Common myeloid progenitor, CD34-positive (primary cell): ENCODE measurements around the gene ADGRD2.

Experiments used
- CTCF ChIA-PET: fragments of 350-600 bp; sonication (Branson Sonifier 250); formaldehyde crosslinking; loops from one replicate; lab custom pipeline; 2021; ENCODE audit warnings: antibody characterized with exemption; lab: Charles Lee
- POLR2A ChIA-PET: fragments of 350-600 bp; sonication (Branson Sonifier 250); formaldehyde crosslinking; loops from one replicate; lab custom pipeline; 2021; ENCODE audit warnings: antibody characterized with exemption; lab: Charles Lee
- DNase-seq, 3 donors: peaks; one replicate each; pipeline versions ENCODE4 v3.0.0 to v3.0.0-alpha.2; 2013
- H3K27ac ChIP-seq, 2 experiments: 1 replicate in 1 of 2; 2 replicates in 1 of 2; pipeline ENCODE4 v1.7.0; 2013; ENCODE audit warnings: inconsistent platforms in 2 of 2, low read length in 2 of 2, mild to moderate bottlenecking in 2 of 2, low read depth in 1 of 2, moderate library complexity in 1 of 2; ENCODE audit not compliant: severe bottlenecking in 2 of 2, insufficient read depth in 1 of 2, poor library complexity in 1 of 2
- H3K27me3 ChIP-seq, 5 experiments: replicated peaks in 2 of 5; 1 replicate in 3 of 5; 2 replicates in 2 of 5; pipeline versions ENCODE4 v1.6.1 to v1.7.0; 2013; ENCODE audit warnings: low read length in 4 of 5, mild to moderate bottlenecking in 2 of 5, moderate library complexity in 2 of 5, inconsistent platforms in 1 of 5; ENCODE audit not compliant: insufficient read depth in 5 of 5, control insufficient read depth in 4 of 5
- H3K36me3 ChIP-seq, 4 experiments: 1 replicate in 2 of 4; 2 replicates in 2 of 4; pipeline versions ENCODE4 v1.6.1 to v1.7.0; 2013; ENCODE audit warnings: low read length in 3 of 4, control low read depth in 1 of 4, mild to moderate bottlenecking in 1 of 4; ENCODE audit not compliant: control insufficient read depth in 4 of 4, insufficient read depth in 4 of 4
- H3K4me1 ChIP-seq, 4 experiments: 1 replicate in 3 of 4; 2 replicates in 1 of 4; pipeline versions ENCODE4 v1.6.1 to v1.7.1; 2013; ENCODE audit warnings: low read length in 3 of 4, mild to moderate bottlenecking in 3 of 4, control low read depth in 1 of 4, inconsistent platforms in 1 of 4, moderate library complexity in 1 of 4; ENCODE audit not compliant: control insufficient read depth in 4 of 4, insufficient read depth in 4 of 4; ENCODE audit errors: control extremely low read depth in 1 of 4
- H3K4me3 ChIP-seq, 7 experiments: 1 replicate in 4 of 7; 2 replicates in 3 of 7; pipeline versions ENCODE4 v1.5.1 to v1.7.0; 2013; ENCODE audit warnings: mild to moderate bottlenecking in 7 of 7, low read length in 6 of 7, moderate library complexity in 6 of 7, inconsistent platforms in 2 of 7, low read depth in 2 of 7, control low read depth in 1 of 7; ENCODE audit not compliant: insufficient read depth in 4 of 7, control insufficient read depth in 1 of 7; ENCODE audit errors: extremely low read depth in 1 of 7
- H3K9me3 ChIP-seq, 5 experiments: 1 replicate in 4 of 5; 2 replicates in 1 of 5; pipeline versions ENCODE4 v1.6.1 to v1.7.1; 2013; ENCODE audit warnings: low read length in 4 of 5, mild to moderate bottlenecking in 2 of 5, inconsistent platforms in 1 of 5, low read depth in 1 of 5, moderate library complexity in 1 of 5; ENCODE audit not compliant: control insufficient read depth in 4 of 5, insufficient read depth in 2 of 5; ENCODE audit errors: control extremely low read depth in 1 of 5
- WGBS: methylation state at CpG from one replicate; pipeline ENCODE4 v1.1.5; 2013; ENCODE audit not compliant: insufficient coverage; 5-methylcytosine and 5-hydroxymethylcytosine counted together

Gene ADGRD2

GRCh38 chr9:124513376-124513994, 63.2 kb downstream of the ADGRD2 start:
- H3K4me3 ChIP-seq: peak overlapping the region in 2 of 7 experiments; percentile 10 to 41
- H3K4me1 ChIP-seq: peaks cover 2 to 45% (median 35%) of the 10 kb centered on the region in 4 experiments
- POLR2A ChIA-PET: no interaction called here
- WGBS: 0% methylated on average over 2 of the region's 5 CpGs
- no peak overlapping the region for H3K27ac ChIP-seq
- H3K9me3 ChIP-seq: no peaks in the 10 kb centered on the region
- peaks cover 0 to 4% (median 0%) of the 10 kb centered on the region in 4 experiments for H3K36me3 ChIP-seq
- peak in 2 of 3 donors; percentile 45 to 51 for DNase-seq
- no peaks in the 10 kb centered on the region for H3K27me3 ChIP-seq
- CTCF ChIA-PET: interaction anchor here (1.0 to 2.6 kb wide), 4 partner anchors 14 to 330 kb away, joined by 3 to 15 read pairs (median 5); no protein-coding TSS in a partner anchor

GRCh38 chr9:124514125-124514524, 63.9 kb downstream of the ADGRD2 start:
- Histone ChIP-seq H3K27me3 (no peaks in the 10 kb centered on the region), H3K36me3 (peaks cover 0 to 4% (median 0%) of the 10 kb centered on the region in 4 experiments), H3K4me3 (no peak overlapping the region), H3K9me3 (no peaks in the 10 kb centered on the region), H3K4me1 (peaks cover 2 to 45% (median 35%) of the 10 kb centered on the region in 4 experiments), H3K27ac (no peak overlapping the region)
- POLR2A ChIA-PET: no interaction called here
- peak in 1 of 3 donors; percentile 24 for DNase-seq
- CTCF ChIA-PET: interaction anchor here (1.1 to 2.6 kb wide), 3 partner anchors 13 to 329 kb away, joined by 5 to 15 read pairs (median 5); no protein-coding TSS in a partner anchor
- 77% methylated on average over 4 of the region's 4 CpGs for WGBS

GRCh38 chr9:124514874-124515273, 64.6 kb downstream of the ADGRD2 start:
- no peaks in the 10 kb centered on the region for H3K27me3 ChIP-seq
- no peak overlapping the region for H3K27ac ChIP-seq
- no peak for DNase-seq
- H3K4me1 ChIP-seq: peaks cover 2 to 45% (median 35%) of the 10 kb centered on the region in 4 experiments
- H3K4me3 ChIP-seq: no peak overlapping the region
- POLR2A ChIA-PET: no interaction called here
- peaks cover 0 to 4% (median 2%) of the 10 kb centered on the region in 4 experiments for H3K36me3 ChIP-seq
- CTCF ChIA-PET: interaction anchor here (0.9 to 2.6 kb wide), 3 partner anchors 14 to 63 kb away, joined by 3 to 15 read pairs (median 3); no protein-coding TSS in a partner anchor
- WGBS: 97% methylated on average over 4 of the region's 5 CpGs
- H3K9me3 ChIP-seq: no peaks in the 10 kb centered on the region

GRCh38 chr9:124517600-124517999, 67.3 kb downstream of the ADGRD2 start:
- Histone ChIP-seq H3K36me3 (peaks cover 2 to 24% (median 18%) of the 10 kb centered on the region in 4 experiments), H3K27me3 (no peaks in the 10 kb centered on the region), H3K4me1 (peaks cover 2 to 24% (median 22%) of the 10 kb centered on the region in 4 experiments), H3K9me3 (no peaks in the 10 kb centered on the region), H3K27ac (no peak overlapping the region), H3K4me3 (no peak overlapping the region)
- CTCF ChIA-PET: interaction anchor here (0.6 to 1.1 kb wide), 4 partner anchors 15 to 740 kb away, joined by 3 to 4 read pairs (median 3); no protein-coding TSS in a partner anchor
- no CpG with 5 or more reads among the region's 5 CpGs for WGBS
- POLR2A ChIA-PET: no interaction called here
- no peak for DNase-seq

GRCh38 chr9:124518116-124518515, 67.9 kb downstream of the ADGRD2 start:
- ChIA-PET POLR2A (no interaction called here), CTCF (interaction anchor here (1.0 to 1.1 kb wide), 2 partner anchors 15 to 18 kb away, joined by 3 read pairs; no protein-coding TSS in a partner anchor)
- Histone ChIP-seq H3K27me3 (no peaks in the 10 kb centered on the region), H3K27ac (no peak overlapping the region), H3K4me1 (peaks cover 2 to 19% (median 17%) of the 10 kb centered on the region in 4 experiments), H3K9me3 (no peaks in the 10 kb centered on the region), H3K36me3 (peaks cover 2 to 26% (median 20%) of the 10 kb centered on the region in 4 experiments), H3K4me3 (no peak overlapping the region)
- DNase-seq: no peak
- WGBS: 99% methylated on average over 6 of the region's 7 CpGs

GRCh38 chr9:124520206-124520596, 70.0 kb downstream of the ADGRD2 start:
- ChIA-PET POLR2A (no interaction called here), CTCF (interaction anchor here (0.7 to 1.0 kb wide), 2 partner anchors 17 to 19 kb away, joined by 3 to 4 read pairs; no protein-coding TSS in a partner anchor)
- Histone ChIP-seq H3K4me1 (peaks cover 0 to 6% (median 0%) of the 10 kb centered on the region in 4 experiments), H3K9me3 (no peaks in the 10 kb centered on the region), H3K4me3 (no peak overlapping the region), H3K27me3 (no peaks in the 10 kb centered on the region), H3K36me3 (peaks cover 4 to 36% (median 20%) of the 10 kb centered on the region in 4 experiments), H3K27ac (no peak overlapping the region)
- 100% methylated on average over 5 of the region's 7 CpGs for WGBS
- no peak for DNase-seq

- Histone ChIP-seq H3K27me3 (no peaks in the 10 kb centered on the region), H3K27ac (no peak overlapping the region), H3K9me3 (no peaks in the 10 kb centered on the region), H3K4me1 (peaks cover 0 to 6% (median 0%) of the 10 kb centered on the region in 4 experiments), H3K4me3 (no peak overlapping the region), H3K36me3 (peaks cover 4 to 41% (median 25%) of the 10 kb centered on the region in 4 experiments)
- CTCF ChIA-PET: interaction anchor here (0.7 kb wide), 1 partner anchor 18 kb away, joined by 4 read pairs; no protein-coding TSS in a partner anchor
- POLR2A ChIA-PET: no interaction called here
- 100% methylated on average over 2 of the region's 3 CpGs for WGBS
- no peak for DNase-seq
Observed at GRCh38 chr9:124521142-124521541, 70.9 kb downstream of the ADGRD2 start.
